Measurements from ENCODE around the gene SPRY2.

The SPRY2 gene

DNA sequence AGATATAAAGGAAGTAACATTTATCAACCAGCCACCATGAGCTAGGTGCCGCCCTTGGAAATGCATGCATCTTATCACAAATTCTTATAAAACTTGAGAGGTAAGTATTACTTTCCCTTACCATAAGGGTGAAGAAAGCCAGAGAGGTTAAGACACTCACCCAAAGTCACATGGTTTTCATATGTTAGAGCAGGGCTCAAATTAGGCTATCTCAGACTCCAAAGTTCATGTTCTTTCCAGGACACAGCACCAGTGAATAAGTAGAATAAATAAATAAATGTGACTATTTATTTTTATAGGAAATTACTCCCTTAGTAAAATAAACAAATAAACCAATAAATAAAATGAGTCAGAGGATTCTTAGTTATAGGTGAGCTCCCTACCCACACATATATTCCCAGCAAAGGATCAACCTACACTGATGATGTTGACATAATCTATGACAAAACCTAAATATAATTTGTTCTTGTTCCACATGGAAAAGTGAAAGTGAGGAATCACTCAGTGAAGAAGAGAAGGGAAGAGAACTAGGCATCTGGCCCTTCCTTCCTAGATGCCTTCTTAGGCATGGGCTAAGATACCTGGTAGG, 27.2 kb downstream of the SPRY2 start:
- DNase-seq (ENCODE audit: low read depth): no peak

DNA sequence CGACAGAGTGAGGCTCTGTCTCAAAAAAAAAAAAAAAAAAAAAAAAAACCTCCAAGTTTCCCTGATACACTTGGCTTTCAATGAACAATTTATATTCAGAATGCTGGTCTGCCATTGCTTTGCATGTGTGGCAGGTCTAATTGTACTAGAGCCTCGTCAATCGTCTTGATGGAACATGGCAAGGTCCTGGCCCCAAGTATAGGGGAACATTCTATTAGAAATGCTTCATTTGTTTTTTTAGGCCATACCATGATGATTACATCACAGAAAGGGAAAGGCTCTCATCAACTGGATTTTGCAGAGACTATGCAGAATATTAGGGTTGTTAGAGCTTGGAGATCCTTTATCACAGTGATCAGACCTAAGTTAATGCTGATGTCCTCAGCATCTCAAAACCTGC, 28.0 kb downstream of the SPRY2 start:
- no peak for DNase-seq (ENCODE audit: low read depth)

DNA sequence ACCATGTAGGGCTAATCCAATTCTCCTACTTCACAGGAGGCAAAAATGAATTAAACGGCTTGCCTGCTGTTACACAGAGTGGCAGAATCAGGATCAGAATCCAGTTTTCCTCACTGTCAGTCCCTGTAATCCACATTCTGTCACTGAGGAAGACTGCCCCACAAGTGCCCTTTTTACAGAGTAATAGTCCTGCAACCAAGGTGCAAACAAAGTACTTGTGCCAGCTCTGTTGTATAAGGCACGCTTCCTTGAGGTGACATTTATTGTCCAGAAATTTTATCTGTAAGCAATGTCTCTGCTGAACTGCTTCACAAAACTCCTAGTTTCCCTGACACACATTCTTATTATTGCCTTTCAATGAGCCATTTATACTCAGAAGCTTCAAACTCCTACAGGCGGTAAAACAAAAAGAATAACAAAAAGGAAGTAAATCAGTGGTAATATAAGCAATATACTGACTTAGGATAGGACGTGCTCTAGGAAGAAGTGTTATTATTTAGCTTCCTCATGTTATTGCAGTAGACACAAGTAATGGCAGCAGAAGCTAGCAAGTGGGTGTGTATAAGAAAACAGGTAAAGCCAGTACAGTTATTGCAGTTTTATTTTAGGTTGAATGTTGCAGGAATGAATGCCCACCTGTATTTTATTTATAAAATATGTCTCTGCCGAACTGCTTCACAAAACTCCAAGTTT, 28.8 kb downstream of the SPRY2 start:
- DNase-seq (ENCODE audit: low read depth): no peak

DNA sequence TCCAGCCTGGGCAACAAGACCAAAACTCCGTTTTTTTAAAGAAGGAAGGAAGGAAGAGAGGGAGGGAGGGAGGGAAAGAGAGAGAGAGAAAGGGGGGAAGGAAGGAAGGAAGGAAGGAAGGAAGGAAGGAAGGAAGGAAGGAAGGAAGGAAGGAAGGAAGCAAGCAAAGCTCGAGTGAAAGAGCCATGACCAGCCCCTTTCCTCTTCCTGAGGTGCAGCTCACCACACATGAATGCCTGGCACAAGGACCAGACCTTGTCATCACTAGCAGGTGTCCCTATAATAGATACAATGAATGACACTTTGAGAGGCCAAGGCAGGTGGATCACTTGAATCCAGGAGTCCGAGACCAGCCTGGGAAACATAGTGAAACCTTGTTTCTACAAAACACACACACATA, 31.0 kb downstream of the SPRY2 start:
- DNase-seq (ENCODE audit: low read depth): no peak

DNA sequence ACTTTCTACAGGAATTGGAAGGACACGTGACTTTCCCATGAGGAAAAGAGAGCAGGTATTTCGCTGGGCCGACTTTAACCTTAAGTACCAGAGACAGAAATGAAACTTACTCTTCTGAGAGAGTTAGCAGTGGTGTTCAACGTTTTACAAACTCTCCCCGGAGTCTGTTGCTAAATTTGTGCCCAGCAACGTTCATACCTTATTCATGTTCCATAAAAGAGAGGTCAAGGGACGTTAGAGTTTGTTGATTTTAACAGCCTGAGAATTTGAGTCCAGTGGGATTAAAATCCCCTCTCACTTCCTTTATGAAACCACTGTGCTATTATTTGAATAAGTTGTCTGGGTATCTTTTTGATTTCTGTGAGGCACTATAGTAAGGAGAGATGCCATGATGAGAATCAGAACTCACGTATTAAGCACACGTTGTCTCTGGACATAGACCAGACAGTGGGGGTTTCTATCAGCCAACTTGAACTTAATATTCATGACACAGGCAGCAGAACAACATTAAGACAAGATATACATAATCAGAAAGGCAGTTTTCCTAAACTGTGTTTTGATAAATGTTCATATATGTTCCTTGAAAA, 33.4 kb downstream of the SPRY2 start:
- DNase-seq (ENCODE audit: low read depth): no peak

DNA sequence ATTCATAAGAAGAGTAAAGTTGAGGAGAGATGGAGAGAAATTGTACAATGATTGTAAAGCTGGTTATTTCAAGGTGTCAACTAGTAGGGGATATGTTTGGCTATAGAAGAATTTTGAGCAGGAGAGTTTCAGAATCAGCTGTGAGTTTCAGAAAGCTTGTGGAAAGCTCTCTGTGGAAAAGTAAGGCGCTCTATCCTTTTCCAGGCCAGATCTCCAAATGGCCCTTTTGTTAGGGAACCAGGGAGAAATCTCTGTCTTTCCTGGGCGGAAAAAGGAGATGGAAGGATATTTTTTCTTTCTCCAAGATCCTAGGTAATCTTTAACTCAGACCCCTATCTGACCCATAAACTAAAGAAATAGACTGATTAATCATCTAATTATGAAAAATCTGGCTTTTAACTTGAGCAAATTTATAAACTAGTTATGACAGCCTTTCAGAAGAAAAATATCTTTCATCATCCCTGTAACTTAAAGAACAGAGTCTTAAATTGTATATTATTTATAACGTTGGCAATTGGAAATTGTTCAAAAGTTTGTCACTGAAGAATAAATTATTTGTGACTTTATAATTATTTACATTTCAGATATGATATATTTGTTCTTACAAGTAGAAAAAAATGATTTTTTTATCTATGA, 34.5 kb downstream of the SPRY2 start:
- no peak for DNase-seq (ENCODE audit: low read depth)

DNA sequence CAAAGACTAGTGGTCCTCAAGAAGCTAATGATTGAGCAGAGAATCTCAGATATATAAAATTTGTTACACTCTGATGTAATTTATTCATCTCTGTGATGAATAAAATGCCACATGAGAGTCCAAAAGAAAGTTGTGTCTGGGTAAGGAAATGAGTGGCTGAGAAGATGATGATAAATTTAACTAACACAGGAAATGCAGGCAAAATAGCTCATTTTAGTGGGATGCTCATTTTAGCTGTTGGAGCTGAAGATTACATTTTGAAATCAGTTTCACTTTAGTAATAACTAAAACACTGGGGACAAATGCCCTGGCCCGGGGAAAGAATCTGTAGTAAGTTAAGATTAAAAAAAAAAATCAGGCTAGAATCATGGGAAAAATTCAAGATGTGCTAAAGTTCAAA, 35.2 kb downstream of the SPRY2 start:
- DNase-seq (ENCODE audit: low read depth): no peak

DNA sequence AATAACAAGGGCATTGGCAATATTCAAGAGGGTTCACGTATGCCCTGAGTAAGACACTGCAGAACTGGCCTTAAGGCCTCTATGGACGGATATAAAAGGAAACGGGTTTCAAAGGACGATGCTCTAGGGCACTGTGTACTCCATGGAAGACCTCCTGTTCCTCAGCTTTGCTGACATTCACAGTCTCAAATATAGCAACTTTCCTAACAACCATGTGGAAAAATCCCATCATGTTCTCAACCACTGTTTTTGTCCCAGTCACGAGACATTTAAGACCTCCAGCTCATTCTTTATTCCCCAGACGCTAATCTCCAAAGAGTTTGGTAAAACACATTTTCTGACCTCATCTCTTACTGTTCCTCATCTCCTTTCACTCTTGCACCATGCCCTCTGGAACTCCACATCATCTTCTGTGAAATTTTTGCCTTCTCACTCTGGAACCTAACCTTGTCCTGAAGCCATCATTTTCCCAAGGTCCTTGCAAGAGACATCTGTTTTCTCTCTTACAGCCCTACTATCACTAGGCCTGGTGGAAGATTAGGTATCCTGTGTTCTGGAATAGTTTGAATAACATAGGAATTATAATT, 37.6 kb downstream of the SPRY2 start:
- no peak for DNase-seq (ENCODE audit: low read depth)

DNA sequence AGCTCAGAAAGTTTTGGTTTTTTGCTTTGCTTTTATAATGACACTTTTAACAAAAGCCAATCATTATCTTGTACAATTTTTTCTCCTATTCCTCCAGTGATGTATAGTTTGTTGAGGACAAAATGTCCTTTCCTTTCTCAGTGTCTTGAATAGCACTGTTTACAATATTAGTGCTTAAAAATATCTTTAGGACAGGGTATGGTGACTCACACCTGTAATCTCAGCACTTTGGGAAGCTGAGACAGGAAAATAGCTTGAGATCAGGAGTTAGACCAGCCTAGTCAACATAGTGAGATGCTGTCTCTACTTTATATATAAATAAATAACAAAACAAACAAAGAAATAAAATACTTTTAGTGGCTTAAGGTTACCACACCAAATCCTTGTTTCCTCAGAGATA, 41.9 kb downstream of the SPRY2 start:
- no peak for DNase-seq (ENCODE audit: low read depth)

DNA sequence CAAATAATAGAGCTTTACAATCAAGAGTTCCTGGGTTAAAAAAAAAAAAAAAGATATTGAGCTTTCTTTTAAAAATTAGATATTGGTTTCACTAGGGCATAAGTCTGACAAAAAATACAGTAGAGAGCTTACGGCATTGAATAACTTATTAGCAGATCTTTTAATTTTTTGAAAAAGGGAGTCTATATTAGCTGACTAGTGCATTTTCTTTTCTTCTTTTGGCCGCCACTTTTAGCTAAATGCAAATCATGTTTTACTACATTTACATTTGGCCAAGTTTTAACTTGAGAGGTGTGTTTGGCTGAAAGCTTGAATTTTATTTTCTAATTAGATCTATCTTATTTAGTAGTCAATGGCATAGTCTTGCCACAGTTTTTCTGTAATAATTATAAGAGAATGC, 43.4 kb downstream of the SPRY2 start:
- no peak for DNase-seq (ENCODE audit: low read depth)

DNA sequence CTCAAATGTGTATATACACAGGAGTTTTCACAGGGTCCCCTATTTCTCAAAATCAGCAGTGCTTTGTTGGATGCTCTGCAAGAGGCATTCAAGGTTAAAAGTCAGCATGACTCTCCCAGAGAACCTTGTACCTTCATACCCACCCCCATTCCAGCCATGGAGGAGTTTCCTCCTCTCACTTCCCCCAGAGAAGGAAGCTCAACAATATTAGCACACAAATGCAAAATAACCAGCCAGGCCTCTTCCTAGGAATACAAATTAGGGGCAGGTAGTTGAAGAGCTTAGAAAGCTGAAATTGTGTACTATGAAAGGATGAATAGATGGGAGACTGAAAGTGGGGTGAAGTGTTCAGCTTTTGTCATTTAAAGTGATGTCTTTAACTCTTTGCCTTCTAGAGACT, 43.8 kb downstream of the SPRY2 start:
- no peak for DNase-seq (ENCODE audit: low read depth)

DNA sequence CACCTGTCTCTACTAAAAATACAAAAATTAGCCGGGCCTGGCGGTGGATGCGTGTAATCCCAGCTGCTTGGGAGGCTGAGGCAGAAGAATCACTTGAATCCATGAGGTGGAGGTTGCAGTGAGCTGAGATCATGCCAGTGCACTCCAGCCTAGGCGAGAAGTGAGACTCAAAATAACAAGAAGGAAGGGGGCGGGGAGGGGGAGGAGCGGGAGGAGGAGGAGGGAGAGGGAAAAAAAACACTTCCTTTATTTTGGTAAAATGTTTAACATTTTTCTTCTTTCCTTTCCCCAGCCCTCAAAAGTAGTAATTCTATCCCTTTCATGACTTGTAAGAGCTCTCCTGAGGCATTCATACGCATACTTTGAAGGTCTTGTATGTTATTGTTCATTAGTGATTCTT, 44.3 kb downstream of the SPRY2 start:
- DNase-seq (ENCODE audit: low read depth): no peak

DNA sequence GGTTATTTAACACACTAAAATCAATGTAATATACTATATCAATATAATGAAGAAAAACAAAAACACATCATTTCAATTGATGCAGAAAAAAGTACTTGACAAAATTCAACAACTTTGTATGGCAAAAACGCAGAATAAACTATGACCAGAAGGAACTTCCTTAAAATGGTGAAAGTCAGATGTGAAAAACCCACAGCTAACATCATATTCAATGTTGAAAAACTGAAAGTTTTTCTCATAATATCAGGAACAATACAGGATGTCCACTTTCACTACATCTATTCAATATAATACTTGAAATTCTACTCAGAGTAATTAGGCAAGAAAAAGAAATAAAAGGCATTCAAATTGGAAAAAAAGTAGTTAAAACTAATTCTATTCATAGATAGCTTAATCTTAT, 50.3 kb downstream of the SPRY2 start:
- no peak for DNase-seq (ENCODE audit: low read depth)
